ENCODE results near the gene SSBP3. TPM values are rescaled to one million over a fixed set of nuclear protein-coding genes. Genes with fewer than 3 reads are reported as not detected.
"Not testable (repeated sequence)": the region's sequence is repeated elsewhere in the genome, so short reads cannot be mapped to it uniquely, and the experiment has no call there.

Gene SSBP3
- total RNA-seq (100 to 1,000 TPM in 5 of 7 donors, 10 to 100 TPM in 2; 41.2 to 247 (median 143) TPM), polyA plus RNA-seq (100 to 1,000 TPM; 156 to 200 TPM)
- long read RNA-seq, donor 1, transcript SSBP3-203 (17 exons, 1,578 nt), result major isoform, 18 of 96 reads
- long read RNA-seq, donor 1, partial matches to known transcripts, result 12 of 96 reads
- long read RNA-seq, donor 1, other reads (novel, unspliced or antisense), result 66 of 96 reads
- long read RNA-seq, donor 2, transcript SSBP3-204 (18 exons, 2,077 nt), result minor isoform, 5 of 23 reads
- long read RNA-seq, donor 2, transcript SSBP3-203 (17 exons, 1,578 nt), result major isoform, 18 of 23 reads
- long read RNA-seq, donor 2, partial matches to known transcripts, result 0 of 23 reads
- long read RNA-seq, donor 2, other reads (novel, unspliced or antisense), result 0 of 23 reads
- long read RNA-seq, donor 3, transcript SSBP3-203 (17 exons, 1,578 nt), result major isoform, 53 of 121 reads
- long read RNA-seq, donor 3, partial matches to known transcripts, result 22 of 121 reads
- long read RNA-seq, donor 3, other reads (novel, unspliced or antisense), result 45 of 121 reads

DNA sequence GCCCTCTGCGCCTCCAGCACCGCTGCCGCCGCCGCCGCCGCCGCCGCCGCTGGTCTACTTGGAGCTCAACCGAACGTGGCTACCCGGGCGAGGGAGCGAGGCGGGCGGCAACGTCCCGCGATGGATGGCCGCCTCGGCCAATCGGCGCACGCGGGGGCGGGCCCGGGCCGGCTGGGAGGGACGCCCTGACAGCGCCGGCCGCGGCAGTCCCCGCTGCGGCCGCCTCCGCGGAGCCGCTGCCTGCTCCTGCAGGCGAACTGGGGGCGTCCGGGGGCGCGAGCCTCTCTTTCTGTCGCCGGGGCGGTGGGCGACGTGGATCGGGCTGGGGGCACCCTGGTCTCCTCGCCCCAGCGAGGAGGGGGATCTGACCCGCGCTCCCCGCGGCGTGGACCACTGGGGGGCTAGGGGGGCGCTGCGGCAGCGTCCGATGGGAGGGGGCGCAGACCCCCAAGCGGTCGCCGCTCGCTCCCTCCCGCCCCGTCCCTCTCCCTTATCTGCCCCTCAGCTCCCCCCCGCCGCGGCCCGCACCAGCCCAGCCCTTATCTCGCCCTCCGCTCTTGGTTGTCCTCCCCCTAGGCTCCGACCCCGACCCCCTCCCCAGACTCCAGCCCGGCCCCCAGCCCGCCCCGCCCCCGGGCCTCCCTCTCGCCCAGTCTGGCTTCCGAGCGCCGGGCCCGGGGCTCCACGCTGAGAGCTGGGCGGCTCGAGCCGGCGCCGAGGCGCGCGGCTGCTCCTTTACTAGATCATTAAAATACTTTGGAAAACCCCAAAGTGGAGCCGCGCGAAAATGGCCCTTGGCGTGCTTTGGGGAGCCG is at the start of gene SSBP3:
Gene SSBP3, minus strand, starts transcription at position 56 of the 815 bp plus-strand sequence.
- intact Hi-C loops (cut with DNase I), result loop anchor here (1.0 to 10.0 kb wide), 10 partner anchors 82 to 342 kb away; no protein-coding TSS in a partner anchor
- H3K4me1 ChIP-seq (ENCODE audit: insufficient read depth), result peaks cover 18% of the 10 kb centered on the region
- peak; percentile 92 to 96 (median 93) for DNase-seq

GRCh38 chr1:54453509-54453908 is 47.3 kb upstream of the SSBP3 start:
- DNase-seq, result no peak
- no peak overlapping the region for H3K27ac ChIP-seq
- peaks cover 0 to 3% of the 10 kb centered on the region in 2 donors for H3K9me3 ChIP-seq
- no peaks in the 10 kb centered on the region for H3K27me3 ChIP-seq
- H3K36me3 ChIP-seq, result no peaks in the 10 kb centered on the region
- intact Hi-C loops (cut with DNase I), result no loop called here
- 88 to 90% (median 90%) methylated on average over 2 of the region's 2 CpGs for WGBS, 3 donors
- H3K4me1 ChIP-seq (ENCODE audit: insufficient read depth), result no peaks in the 10 kb centered on the region
- H3K4me3 ChIP-seq, result no peak overlapping the region
- no peak for TF ChIP-seq POLR2A (IDR thresholded peaks at IDR 0.05)
- no peak for TF ChIP-seq EP300 (IDR thresholded peaks at IDR 0.05)
- TF ChIP-seq CTCF (IDR thresholded peaks at IDR 0.05), result no peak

More for the DNA sequence above, at the start of gene SSBP3:
- WGBS, 3 donors, result 0 to 1% (median 1%) methylated on average over 47 to 100 of the region's 100 CpGs
- H3K27ac ChIP-seq, result peak within 1 kb of the TSS; percentile 74 to 93
- TF ChIP-seq CTCF (IDR thresholded peaks at IDR 0.05) (peak in 2 of 3 donors; percentile 32 to 37), POLR2A (IDR thresholded peaks at IDR 0.05) (peak; percentile 79), EP300 (IDR thresholded peaks at IDR 0.05) (no peak)
- H3K36me3 ChIP-seq, result no peaks in the 10 kb centered on the region
- H3K27me3 ChIP-seq, result no peaks in the 10 kb centered on the region
- H3K9me3 ChIP-seq, result no peaks in the 10 kb centered on the region
- peak within 1 kb of the TSS; percentile 98 for H3K4me3 ChIP-seq

GRCh38 chr1:54453022-54453421 is 46.8 kb upstream of the SSBP3 start:
- Histone ChIP-seq H3K27me3 (no peaks in the 10 kb centered on the region), H3K4me1 (ENCODE audit: insufficient read depth) (no peaks in the 10 kb centered on the region), H3K4me3 (no peak overlapping the region), H3K27ac (no peak overlapping the region), H3K36me3 (no peaks in the 10 kb centered on the region), H3K9me3 (peaks cover 0 to 3% of the 10 kb centered on the region in 2 donors)
- TF ChIP-seq CTCF (IDR thresholded peaks at IDR 0.05) (no peak), EP300 (IDR thresholded peaks at IDR 0.05) (no peak), POLR2A (IDR thresholded peaks at IDR 0.05) (no peak)
- DNase-seq, result no peak
- intact Hi-C loops (cut with DNase I), result no loop called here
- WGBS, 3 donors, result 84 to 85% (median 84%) methylated on average over 3 of the region's 3 CpGs

DNA sequence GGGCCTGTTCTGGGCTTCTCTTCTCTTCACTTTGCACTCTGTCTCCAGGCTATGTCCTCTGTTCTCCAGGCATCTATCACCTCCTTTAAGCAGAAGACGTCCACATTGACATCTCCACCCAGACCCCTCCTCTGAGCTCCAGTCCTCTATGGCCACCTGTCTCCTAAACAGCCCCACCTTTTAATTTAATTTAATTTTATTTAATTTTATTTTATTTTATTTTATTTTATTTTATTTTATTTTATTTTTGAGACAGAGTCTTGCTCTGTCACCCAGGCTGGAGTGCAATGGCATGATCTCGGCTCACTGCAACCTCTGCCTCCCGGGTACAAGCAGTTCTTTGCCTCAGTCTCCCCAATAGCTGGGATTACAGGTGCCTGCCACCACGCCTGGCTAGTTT is 43.2 kb upstream of the SSBP3 start:
- H3K9me3 ChIP-seq; H3K27me3 ChIP-seq; H3K4me3 ChIP-seq; intact Hi-C loops (cut with DNase I); DNase-seq; H3K36me3 ChIP-seq; H3K4me1 ChIP-seq (ENCODE audit: insufficient read depth); H3K27ac ChIP-seq: not testable (repeated sequence)
- WGBS, 3 donors, result 89 to 94% (median 91%) methylated on average over 4 of the region's 4 CpGs

- DNase-seq; intact Hi-C loops (cut with DNase I); H3K4me1 ChIP-seq (ENCODE audit: insufficient read depth); H3K27me3 ChIP-seq; H3K27ac ChIP-seq; H3K9me3 ChIP-seq; H3K36me3 ChIP-seq; H3K4me3 ChIP-seq: not testable (repeated sequence)
- 88 to 97% (median 89%) methylated on average over 8 of the region's 8 CpGs for WGBS, 3 donors
These were observed 42.6 kb upstream of the SSBP3 start for GRCh38 chr1:54448801-54449200.

DNA sequence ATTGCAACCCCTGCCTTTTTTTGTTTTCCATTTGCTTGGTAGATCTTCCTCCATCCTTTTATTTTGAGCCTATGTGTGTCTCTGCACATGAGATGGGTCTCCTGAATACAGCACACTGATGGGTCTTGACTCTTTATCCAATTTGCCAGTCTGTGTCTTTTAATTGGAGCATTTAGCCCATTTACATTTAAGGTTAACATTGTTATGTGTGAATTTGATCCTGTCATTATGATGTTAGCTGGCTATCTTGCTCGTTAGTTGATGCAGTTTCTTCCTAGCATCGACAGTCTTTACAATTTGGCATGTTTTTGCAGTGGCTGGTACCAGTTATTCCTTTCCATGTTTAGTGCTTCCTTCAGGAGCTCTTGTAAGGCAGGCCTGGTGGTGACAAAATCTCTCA is 40.9 kb upstream of the SSBP3 start:
- H3K27ac ChIP-seq; intact Hi-C loops (cut with DNase I); H3K27me3 ChIP-seq; H3K4me3 ChIP-seq; H3K36me3 ChIP-seq; H3K4me1 ChIP-seq (ENCODE audit: insufficient read depth); DNase-seq; H3K9me3 ChIP-seq: not testable (repeated sequence)
- 73 to 85% (median 85%) methylated on average over 2 of the region's 2 CpGs for WGBS, 3 donors
